Esophagus mucosa (tissue), 1 donor: ENCODE data around the gene LHX5. TPM values are rescaled to one million over a fixed set of nuclear protein-coding genes. Genes with fewer than 3 reads are reported as not detected.
A peak's percentile ranks its signal among the peaks of the same experiment; 100 is the strongest.

Experiments
- ATAC-seq: fragments of 200-7000 bp; cut with Tn5 transposase; one replicate; pipeline ENCODE4 v1.9.1; 2020
- total RNA-seq: library from RNA; stranded (reverse); gene quantifications from one replicate; pipeline ENCODE4 v1.2.4, GENCODE V29; 2023
- donor health status: DM: yes; HTN: yes; CAD: no.

The LHX5 gene
- total RNA-seq, 1 donor from 2014 or later: not detected

GRCh38 chr12:113439301-113439597, 32.4 kb downstream of the LHX5 start:
- no peak for ATAC-seq

DNA sequence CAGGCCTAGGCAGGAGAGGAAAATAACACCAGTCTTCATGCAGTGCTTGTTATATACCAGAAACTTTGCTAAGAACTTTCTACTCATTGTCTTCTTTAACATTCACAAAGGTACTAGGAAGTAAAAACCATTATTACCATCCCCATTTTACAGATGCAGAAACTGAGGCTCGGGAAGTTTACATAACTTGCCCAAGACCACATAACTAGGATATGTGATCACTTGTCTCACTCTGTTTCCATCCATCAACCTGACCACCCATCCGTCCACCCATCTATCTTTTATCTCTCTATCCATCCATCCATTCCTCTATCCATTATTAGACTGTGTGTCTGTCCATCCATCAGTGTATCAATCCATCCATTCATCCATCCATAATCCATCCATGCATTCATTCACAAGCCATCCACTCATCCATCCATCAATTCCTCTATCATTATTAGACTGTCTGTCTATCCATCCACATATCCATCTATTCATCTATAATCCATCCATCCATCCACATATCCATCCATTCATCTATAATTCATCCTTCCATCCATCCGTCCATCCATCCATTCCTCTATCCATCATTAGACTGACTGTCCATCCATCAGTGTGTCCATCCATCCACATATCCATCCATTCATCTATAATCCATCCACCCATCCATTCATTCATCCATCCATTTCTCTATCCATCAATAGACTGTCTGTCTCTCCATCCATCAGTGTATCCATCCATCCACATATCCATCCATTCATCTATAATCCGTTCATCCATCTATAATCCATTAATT, 33.0 kb downstream of the LHX5 start:
- ATAC-seq: no peak

DNA sequence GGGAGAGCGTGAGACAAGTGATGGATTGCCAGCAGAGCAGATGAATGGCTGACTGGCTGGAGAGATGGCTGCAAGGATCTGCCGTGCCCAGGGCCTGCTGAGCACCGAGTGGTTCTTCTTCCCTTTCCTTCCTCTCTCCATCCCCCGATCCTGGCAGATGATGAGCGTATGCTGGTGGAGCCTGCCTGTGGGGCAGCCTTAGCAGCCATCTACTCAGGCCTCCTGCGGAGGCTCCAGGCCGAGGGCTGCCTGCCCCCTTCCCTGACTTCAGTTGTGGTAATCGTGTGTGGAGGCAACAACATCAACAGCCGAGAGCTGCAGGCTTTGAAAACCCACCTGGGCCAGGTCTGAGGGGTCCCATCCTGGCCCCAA, 34.0 kb downstream of the LHX5 start:
- no peak for ATAC-seq

DNA sequence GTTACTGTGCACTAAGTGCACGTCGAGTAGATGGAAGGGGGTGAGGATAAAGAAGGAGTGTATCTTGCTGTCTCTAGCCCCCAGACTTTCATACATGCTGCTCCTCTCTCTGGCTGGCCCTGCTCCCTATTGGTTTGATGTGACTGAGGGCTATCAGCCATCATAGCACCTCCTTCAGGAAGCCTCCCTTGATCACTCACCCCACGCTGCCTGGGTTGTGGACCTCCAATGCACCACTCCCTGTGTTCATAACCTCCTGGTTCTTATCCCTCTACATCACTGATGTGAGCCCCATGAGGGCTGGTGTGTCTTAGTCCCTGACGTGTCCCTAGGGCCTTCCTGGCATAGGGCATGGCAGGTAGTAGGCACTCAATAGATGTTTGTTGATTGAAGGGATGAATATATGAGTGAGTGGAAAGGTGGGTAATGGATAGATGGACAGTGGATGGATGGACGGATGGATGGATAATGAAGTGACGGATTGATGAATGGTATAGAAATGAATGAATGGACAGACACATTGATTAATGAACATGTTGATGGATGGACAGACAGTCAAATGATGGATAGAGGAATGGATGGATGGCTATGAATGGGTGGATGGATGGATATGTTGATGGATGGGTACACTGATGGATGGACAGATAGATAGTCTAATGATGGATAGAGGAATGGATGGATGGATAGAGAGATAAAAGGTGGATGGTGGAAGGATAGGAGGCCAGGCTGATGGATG, 34.5 kb downstream of the LHX5 start:
- no peak for ATAC-seq

GRCh38 chr12:113436586-113436985, 35.1 kb downstream of the LHX5 start:
- no peak for ATAC-seq

DNA sequence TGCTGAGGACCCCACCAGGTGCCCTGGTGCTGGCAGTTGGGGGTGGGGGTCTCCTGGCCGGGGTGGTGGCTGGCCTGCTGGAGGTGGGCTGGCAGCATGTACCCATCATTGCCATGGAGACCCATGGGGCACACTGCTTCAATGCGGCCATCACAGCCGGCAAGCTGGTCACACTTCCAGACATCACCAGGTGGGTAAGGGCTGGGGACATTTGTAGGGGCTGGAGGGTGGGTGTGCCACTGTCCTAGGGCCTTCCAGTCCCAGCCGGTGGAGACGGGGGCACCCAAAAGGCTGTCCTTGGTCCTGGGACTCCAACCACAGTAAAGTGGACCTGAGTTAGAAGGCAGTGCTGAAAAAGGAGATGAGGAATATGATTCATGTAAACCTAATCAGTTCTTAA, 36.3 kb downstream of the LHX5 start:
- no peak for ATAC-seq

DNA sequence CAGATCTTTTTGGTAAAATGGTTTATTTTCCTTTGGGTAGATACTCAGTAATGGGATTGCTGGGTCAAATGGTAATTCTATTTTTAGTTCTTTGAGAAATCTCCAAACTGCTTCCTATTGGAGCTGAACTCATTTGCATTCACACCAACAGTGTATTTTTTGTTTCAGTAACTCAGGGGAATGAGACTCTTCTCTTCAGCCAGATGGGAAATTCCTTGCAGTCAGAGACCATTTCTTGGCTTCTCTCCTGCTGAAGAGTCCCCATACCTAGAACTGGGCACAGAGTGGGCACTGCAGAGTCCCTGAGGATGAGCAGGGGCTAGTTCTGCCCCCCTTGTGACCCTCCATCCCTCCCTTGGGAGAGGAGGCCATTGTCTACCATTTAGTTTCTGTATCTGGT, 38.7 kb downstream of the LHX5 start:
- ATAC-seq: no peak

GRCh38 chr12:113428482-113428881, 43.2 kb downstream of the LHX5 start:
- no peak for ATAC-seq

- no peak for ATAC-seq
These were observed 43.8 kb downstream of the LHX5 start for GRCh38 chr12:113427882-113428281.

DNA sequence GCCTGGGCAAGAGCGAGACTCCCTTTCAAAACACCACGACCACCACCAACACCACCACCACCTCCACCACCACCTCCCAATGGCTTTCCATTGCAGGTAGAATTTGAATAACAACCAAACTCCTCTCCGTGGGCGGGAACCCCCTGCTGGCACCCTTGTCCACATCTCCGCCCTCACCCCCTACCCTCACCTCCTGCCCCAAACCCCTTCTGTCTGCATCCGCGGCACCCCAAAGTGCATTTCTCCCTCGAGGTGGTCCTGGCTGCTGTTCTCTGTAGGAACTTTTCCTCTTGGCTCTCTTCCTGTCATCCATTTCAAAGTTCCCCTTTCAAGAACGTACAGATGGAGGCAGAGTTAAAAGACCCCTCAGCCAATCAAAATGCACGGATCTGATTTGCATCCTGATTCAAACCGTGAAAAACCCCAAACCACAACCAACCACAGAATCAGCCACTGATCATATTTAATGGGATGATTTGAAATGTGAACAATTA, 45.7 kb downstream of the LHX5 start:
- no peak for ATAC-seq

- ATAC-seq: peak; percentile 51
These were observed 46.5 kb downstream of the LHX5 start for GRCh38 chr12:113424915-113425823.

- ATAC-seq: no peak
These were observed 47.2 kb downstream of the LHX5 start for GRCh38 chr12:113424456-113424855.

GRCh38 chr12:113422886-113423669, 48.6 kb downstream of the LHX5 start:
- ATAC-seq: no peak

GRCh38 chr12:113422030-113422885, 49.4 kb downstream of the LHX5 start, which contains the start of gene SDSL:
SDSL (plus strand) TSS chr12:113422380; CDS start chr12:113427983, 5,603 bp downstream.
- peak; percentile 83 for ATAC-seq

DNA sequence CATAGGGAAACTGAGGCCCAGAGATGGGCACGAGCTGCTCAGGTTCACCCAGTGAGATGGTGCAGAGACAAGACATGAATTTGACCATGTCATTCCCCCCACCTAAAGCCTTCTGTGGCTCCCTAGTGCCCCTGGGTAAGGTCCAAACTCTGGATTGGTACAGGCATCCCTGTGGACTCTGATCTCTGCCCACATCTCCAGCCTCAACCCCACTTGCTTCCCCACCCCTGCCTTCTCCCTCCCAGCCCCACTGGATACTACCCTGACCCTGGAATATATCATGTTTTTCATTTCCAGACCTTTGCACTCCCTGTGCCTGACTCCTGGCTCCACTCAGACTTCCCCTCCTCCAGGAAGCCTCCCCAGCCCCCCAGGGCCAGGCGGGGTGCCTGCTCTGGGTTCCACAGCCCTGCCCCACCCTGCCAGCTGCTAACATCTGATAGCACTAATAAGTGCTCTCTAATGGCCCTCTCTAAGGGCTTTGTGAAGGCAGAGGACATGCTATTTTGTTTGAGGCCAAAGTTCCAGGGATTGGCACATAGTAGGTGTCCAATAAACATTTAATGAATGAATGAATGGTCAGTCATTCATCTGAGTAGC, 50.6 kb downstream of the LHX5 start:
- ATAC-seq: no peak

- no peak for ATAC-seq
These were observed 53.3 kb downstream of the LHX5 start for GRCh38 chr12:113418213-113418879.

GRCh38 chr12:113416091-113416754, 55.4 kb downstream of the LHX5 start:
- peak; percentile 10 for ATAC-seq

DNA sequence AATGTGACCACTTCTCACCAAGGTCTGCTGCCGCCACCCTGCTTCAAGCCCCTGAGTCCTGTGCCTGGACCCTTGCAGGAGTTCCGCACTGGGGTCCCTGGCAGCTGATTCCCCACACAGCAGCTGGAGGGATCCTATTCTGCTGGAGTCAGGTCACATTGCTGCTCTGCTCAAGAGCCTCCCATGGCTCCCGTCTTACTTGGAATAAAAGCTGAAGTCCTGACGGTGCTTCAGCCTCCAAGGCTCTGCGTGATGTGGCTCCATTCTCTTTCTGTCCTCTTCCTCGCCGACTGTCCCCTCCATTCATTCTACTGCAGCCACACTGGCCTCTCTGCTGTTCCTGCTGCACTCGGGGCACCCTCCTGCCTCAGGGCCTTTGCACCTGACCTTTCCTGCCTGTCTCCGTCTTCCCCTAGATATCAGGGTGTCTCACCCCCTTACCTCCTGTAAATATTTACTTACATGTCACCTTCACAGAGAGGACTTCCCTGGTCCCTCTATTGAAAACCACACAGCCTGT, 57.1 kb downstream of the LHX5 start:
- no peak for ATAC-seq

DNA sequence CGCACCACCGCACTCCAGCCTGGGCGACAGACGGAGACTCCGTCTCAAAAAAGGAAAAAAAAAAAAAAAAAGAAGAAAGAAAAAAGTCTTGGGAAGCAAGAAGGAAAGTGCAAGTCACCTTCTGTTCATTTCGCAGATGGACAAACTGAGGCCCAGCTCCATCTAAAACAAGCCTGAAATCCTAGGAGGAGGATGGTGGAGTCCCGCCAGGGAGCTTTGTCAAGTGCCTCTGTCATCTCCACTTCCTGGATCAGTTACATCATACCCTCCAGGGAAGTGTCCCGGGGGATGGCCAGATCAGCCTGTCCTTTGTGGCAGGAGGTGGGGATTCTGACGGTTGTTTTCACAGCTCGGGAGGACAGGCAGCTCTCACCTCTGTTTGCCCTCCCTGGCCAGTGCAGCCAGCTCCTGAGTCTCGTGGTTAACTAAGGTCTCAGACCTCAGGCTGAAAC, 58.2 kb downstream of the LHX5 start:
- peak; percentile 19 for ATAC-seq
